Trophoblast cell (in vitro differentiated cells and primary cell): ENCODE measurements around the gene ACP2.
"Not testable (repeated sequence)": the region's sequence is repeated elsewhere in the genome, so short reads cannot be mapped to it uniquely, and the experiment has no call there.

ENCODE experiments used
- DNase-seq, 2 donors: peaks; one replicate each; pipeline ENCODE4 v3.0.0-alpha.2; 2016
- H2AFZ ChIP-seq: 2 replicates; pipeline ENCODE4 v1.6.1; 2013; ENCODE audit warnings: low read length, moderate library complexity, mild to moderate bottlenecking; ENCODE audit not compliant: insufficient read depth, poor library complexity
- H2AK5ac ChIP-seq: 2 replicates; pipeline ENCODE4 v1.6.1; 2013; ENCODE audit warnings: mild to moderate bottlenecking, low read length
- H2BK120ac ChIP-seq: 2 replicates; pipeline ENCODE4 v1.6.1; 2013; ENCODE audit warnings: low read length, mild to moderate bottlenecking, moderate library complexity; ENCODE audit not compliant: insufficient read depth, poor library complexity
- H2BK12ac ChIP-seq: 2 replicates; pipeline ENCODE4 v1.6.1; 2013; ENCODE audit warnings: mild to moderate bottlenecking, low read length, moderate library complexity
- H2BK5ac ChIP-seq: 2 replicates; pipeline ENCODE4 v1.6.1; 2013; ENCODE audit warnings: low read length, low read depth, moderate library complexity, mild to moderate bottlenecking; ENCODE audit not compliant: poor library complexity
- H3K14ac ChIP-seq: 2 replicates; pipeline ENCODE4 v1.6.1; 2013; ENCODE audit warnings: mild to moderate bottlenecking, low read length
- H3K18ac ChIP-seq: 2 replicates; pipeline ENCODE4 v1.6.1; 2013; ENCODE audit warnings: mild to moderate bottlenecking, low read length
- H3K23ac ChIP-seq: 2 replicates; pipeline ENCODE4 v1.6.1; 2013; ENCODE audit warnings: low read length
- H3K27ac ChIP-seq: 2 replicates; pipeline ENCODE4 v1.5.1; 2013; ENCODE audit warnings: low read depth, mild to moderate bottlenecking, inconsistent platforms, low read length, moderate library complexity
- H3K27me3 ChIP-seq: 2 replicates; pipeline ENCODE4 v1.6.1; 2013; ENCODE audit warnings: inconsistent platforms, mild to moderate bottlenecking, low read length, moderate library complexity; ENCODE audit not compliant: insufficient read depth
- H3K36me3 ChIP-seq, 2 experiments: 1 replicate in 1 of 2; 2 replicates in 1 of 2; pipeline ENCODE4 v1.6.1; 2013; ENCODE audit warnings: low read length in 2 of 2, mild to moderate bottlenecking in 2 of 2, moderate library complexity in 1 of 2; ENCODE audit not compliant: insufficient read depth in 2 of 2, control insufficient read depth in 1 of 2
- H3K4ac ChIP-seq: 2 replicates; pipeline ENCODE4 v1.6.1; 2013; ENCODE audit warnings: low read depth, mild to moderate bottlenecking, low read length, moderate library complexity
- H3K4me1 ChIP-seq, 2 experiments: 1 replicate in 1 of 2; 2 replicates in 1 of 2; pipeline ENCODE4 v1.6.1; 2013; ENCODE audit warnings: low read length in 2 of 2, mild to moderate bottlenecking in 2 of 2, moderate library complexity in 1 of 2; ENCODE audit not compliant: insufficient read depth in 2 of 2, control insufficient read depth in 1 of 2
- H3K4me2 ChIP-seq: 2 replicates; pipeline ENCODE4 v1.6.1; 2013; ENCODE audit warnings: inconsistent platforms, mild to moderate bottlenecking, low read length, moderate library complexity
- H3K4me3 ChIP-seq: 2 replicates; pipeline ENCODE4 v1.5.1; 2013; ENCODE audit warnings: mild to moderate bottlenecking, low read depth, low read length, inconsistent platforms
- H3K79me1 ChIP-seq: one replicate; pipeline ENCODE4 v1.6.1; 2013; ENCODE audit warnings: low read length
- H3K79me2 ChIP-seq: 2 replicates; pipeline ENCODE4 v1.6.1; 2013; ENCODE audit warnings: low read length, mild to moderate bottlenecking; ENCODE audit not compliant: control insufficient read depth, insufficient read depth, poor library complexity
- H3K9ac ChIP-seq: 2 replicates; pipeline ENCODE4 v1.6.1; 2013; ENCODE audit warnings: mild to moderate bottlenecking, low read length
- H3K9me3 ChIP-seq: 2 replicates; pipeline ENCODE4 v1.6.1; 2013; ENCODE audit warnings: low read depth, mild to moderate bottlenecking, control low read depth, inconsistent platforms, low read length; ENCODE audit not compliant: insufficient read depth
- H4K12ac ChIP-seq: 2 replicates; pipeline ENCODE4 v1.6.1; 2013; ENCODE audit warnings: low read depth, mild to moderate bottlenecking, low read length, moderate library complexity
- H4K8ac ChIP-seq: 2 replicates; pipeline ENCODE4 v1.6.1; 2013; ENCODE audit warnings: low read depth, mild to moderate bottlenecking, low read length, moderate library complexity
- H4K91ac ChIP-seq: one replicate; pipeline ENCODE4 v1.6.1; 2013; ENCODE audit warnings: low read depth, mild to moderate bottlenecking, low read length, moderate library complexity
- WGBS: extraction: QIAGEN DNeasy Blood & Tissue Kit; methylation state at CpG from one replicate; pipeline ENCODE4 v1.1.7; 2013; ENCODE audit warnings: missing lambda C conversion rate; ENCODE audit not compliant: insufficient read length, insufficient coverage; ENCODE audit errors: extremely low coverage; 5-methylcytosine and 5-hydroxymethylcytosine counted together

The ACP2 gene

DNA sequence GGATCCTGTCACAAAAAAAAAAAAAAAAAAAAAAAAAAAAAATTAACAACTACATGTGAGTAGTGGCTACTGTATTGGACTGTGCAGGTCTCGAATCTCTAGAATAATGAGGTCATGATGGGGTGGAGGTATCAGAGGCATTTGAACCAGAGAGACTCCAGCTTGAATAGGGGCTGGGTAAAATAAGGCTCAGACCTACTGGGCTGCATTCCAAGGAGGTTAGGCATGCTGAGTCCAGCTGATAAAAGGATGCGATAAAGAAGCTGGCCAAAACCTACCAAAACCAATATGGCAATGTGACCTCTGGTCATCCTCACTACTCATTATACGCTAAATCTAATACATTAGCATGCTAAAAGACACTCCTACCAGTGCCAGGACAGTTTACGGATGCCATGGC is 56.5 kb downstream of the ACP2 start:
- peaks cover 23 to 40% of the 10 kb centered on the region in 2 experiments for H3K4me1 ChIP-seq

DNA sequence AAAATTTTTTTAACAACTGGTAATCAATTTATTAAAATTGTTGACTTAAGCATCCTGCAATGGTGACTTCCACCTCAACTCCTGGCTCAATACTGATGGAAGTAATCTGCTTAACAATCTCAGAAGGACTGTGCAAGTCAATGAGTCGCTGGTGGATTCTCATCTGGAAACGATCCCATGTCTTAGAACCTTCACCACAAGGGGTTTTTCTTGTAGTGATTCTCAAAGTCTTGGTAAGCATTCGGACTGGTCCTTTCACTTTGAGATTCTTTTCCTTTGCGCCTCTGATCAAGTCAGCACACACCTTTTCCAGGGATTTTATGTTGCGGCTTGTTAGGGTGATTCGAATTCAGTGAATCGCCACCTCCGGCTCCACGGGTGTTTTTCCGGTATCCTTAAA is 57.5 kb downstream of the ACP2 start:
- H4K91ac ChIP-seq, result peak overlapping the region; percentile 77
- not testable (repeated sequence) for H3K4me3 ChIP-seq, H3K79me2 ChIP-seq, H3K4me2 ChIP-seq, H3K9me3 ChIP-seq, H3K23ac ChIP-seq, H3K27me3 ChIP-seq, H4K12ac ChIP-seq, H3K4ac ChIP-seq, H2AFZ ChIP-seq, H3K9ac ChIP-seq, H3K36me3 ChIP-seq
- H3K27ac ChIP-seq, result peak overlapping the region; percentile 59
- peak overlapping the region; percentile 73 for H2AK5ac ChIP-seq
- DNase-seq, result peak in 1 of 2 donors; percentile 17
- peak overlapping the region; percentile 82 for H2BK120ac ChIP-seq
- peaks cover 28 to 47% of the 10 kb centered on the region in 2 experiments for H3K4me1 ChIP-seq
- H2BK12ac ChIP-seq, result peak overlapping the region; percentile 96
- peak overlapping the region; percentile 69 for H3K14ac ChIP-seq
- peak overlapping the region; percentile 16 for H4K8ac ChIP-seq
- H2BK5ac ChIP-seq, result peak overlapping the region; percentile 79
- H3K79me1 ChIP-seq, result peaks cover 22% of the 10 kb centered on the region
- peak overlapping the region; percentile 48 for H3K18ac ChIP-seq
- WGBS, result no CpG with 5 or more reads among the region's 10 CpGs

More for the DNA sequence above, 56.5 kb downstream of the ACP2 start:
- Histone ChIP-seq H3K23ac (no peak overlapping the region), H3K36me3 (no peaks in the 10 kb centered on the region), H3K18ac (no peak overlapping the region), H3K27me3 (no peaks in the 10 kb centered on the region), H4K8ac (no peak overlapping the region), H2BK120ac (peak overlapping the region; percentile 82), H3K27ac (peak overlapping the region; percentile 68), H3K9ac (no peak overlapping the region), H3K9me3 (no peaks in the 10 kb centered on the region), H2AFZ (no peak overlapping the region), H4K91ac (no peak overlapping the region), H2BK12ac (no peak overlapping the region), H3K79me2 (no peaks in the 10 kb centered on the region), H3K4me3 (no peak overlapping the region), H3K4me2 (peak overlapping the region; percentile 43), H3K79me1 (peaks cover 15% of the 10 kb centered on the region), H3K14ac (no peak overlapping the region), H3K4ac (no peak overlapping the region), H2BK5ac (peak overlapping the region; percentile 79), H4K12ac (no peak overlapping the region), H2AK5ac (no peak overlapping the region)
- peak; percentile 90 to 95 for DNase-seq
- no CpG with 5 or more reads among the region's 4 CpGs for WGBS
